GM21737 (cell line): Measurements from ENCODE around the gene SUPT20HL1.
"Not testable (repeated sequence)": the region's sequence is repeated elsewhere in the genome, so short reads cannot be mapped to it uniquely, and the experiment has no call there.

Experiments
- ATAC-seq: cut with Tn5 transposase; IDR thresholded peaks from one replicate; pipeline ENCODE4 v1.9.1; 2021; ENCODE audit warnings: mild to moderate bottlenecking, moderate library complexity; ENCODE audit not compliant: unreplicated experiment

Gene SUPT20HL1

GRCh38 chrX:24362089-24362745, 1.8 kb downstream of the SUPT20HL1 start:
- not testable (repeated sequence) for ATAC-seq

- not testable (repeated sequence) for ATAC-seq
These were observed 3.2 kb downstream of the SUPT20HL1 start for GRCh38 chrX:24363432-24364181.

- no peak for ATAC-seq
These were observed 3.9 kb downstream of the SUPT20HL1 start for GRCh38 chrX:24364326-24364725.

GRCh38 chrX:24364851-24365538, 4.6 kb downstream of the SUPT20HL1 start:
- no peak for ATAC-seq

- not testable (repeated sequence) for ATAC-seq
These were observed 6.4 kb downstream of the SUPT20HL1 start for GRCh38 chrX:24366762-24367400.

- ATAC-seq, result no peak
These were observed 9.4 kb downstream of the SUPT20HL1 start for GRCh38 chrX:24369816-24370215.

GRCh38 chrX:24371391-24371972, 11.0 kb downstream of the SUPT20HL1 start:
- ATAC-seq, result peak; percentile 67

GRCh38 chrX:24372021-24372763, 11.8 kb downstream of the SUPT20HL1 start:
- no peak for ATAC-seq

- ATAC-seq, result no peak
These were observed 15.2 kb downstream of the SUPT20HL1 start for GRCh38 chrX:24375600-24376131.

GRCh38 chrX:24376403-24376802, 16.0 kb downstream of the SUPT20HL1 start:
- no peak for ATAC-seq

GRCh38 chrX:24377195-24377594, 16.8 kb downstream of the SUPT20HL1 start:
- no peak for ATAC-seq

- ATAC-seq, result no peak
These were observed 17.6 kb downstream of the SUPT20HL1 start for GRCh38 chrX:24377911-24378468.

GRCh38 chrX:24378706-24379105, 18.3 kb downstream of the SUPT20HL1 start:
- no peak for ATAC-seq

- no peak for ATAC-seq
These were observed 20.1 kb downstream of the SUPT20HL1 start for GRCh38 chrX:24380262-24381187.

- not testable (repeated sequence) for ATAC-seq
These were observed 21.9 kb downstream of the SUPT20HL1 start for GRCh38 chrX:24382315-24382714.

- ATAC-seq, result no peak
These were observed 27.3 kb downstream of the SUPT20HL1 start for GRCh38 chrX:24387724-24388123.

GRCh38 chrX:24391389-24391788, 30.9 kb downstream of the SUPT20HL1 start:
- ATAC-seq, result no peak

- ATAC-seq, result no peak
These were observed 31.4 kb downstream of the SUPT20HL1 start for GRCh38 chrX:24391843-24392242.

GRCh38 chrX:24392709-24393108, 32.3 kb downstream of the SUPT20HL1 start:
- ATAC-seq, result no peak
